ENCODE results near the gene FBXL14. TPM values are rescaled to one million over a fixed set of nuclear protein-coding genes. Genes with fewer than 3 reads are reported as not detected.

Gene FBXL14
- total RNA-seq, 2 experiments from 2014 or later: 11.4 to 11.9 TPM

DNA sequence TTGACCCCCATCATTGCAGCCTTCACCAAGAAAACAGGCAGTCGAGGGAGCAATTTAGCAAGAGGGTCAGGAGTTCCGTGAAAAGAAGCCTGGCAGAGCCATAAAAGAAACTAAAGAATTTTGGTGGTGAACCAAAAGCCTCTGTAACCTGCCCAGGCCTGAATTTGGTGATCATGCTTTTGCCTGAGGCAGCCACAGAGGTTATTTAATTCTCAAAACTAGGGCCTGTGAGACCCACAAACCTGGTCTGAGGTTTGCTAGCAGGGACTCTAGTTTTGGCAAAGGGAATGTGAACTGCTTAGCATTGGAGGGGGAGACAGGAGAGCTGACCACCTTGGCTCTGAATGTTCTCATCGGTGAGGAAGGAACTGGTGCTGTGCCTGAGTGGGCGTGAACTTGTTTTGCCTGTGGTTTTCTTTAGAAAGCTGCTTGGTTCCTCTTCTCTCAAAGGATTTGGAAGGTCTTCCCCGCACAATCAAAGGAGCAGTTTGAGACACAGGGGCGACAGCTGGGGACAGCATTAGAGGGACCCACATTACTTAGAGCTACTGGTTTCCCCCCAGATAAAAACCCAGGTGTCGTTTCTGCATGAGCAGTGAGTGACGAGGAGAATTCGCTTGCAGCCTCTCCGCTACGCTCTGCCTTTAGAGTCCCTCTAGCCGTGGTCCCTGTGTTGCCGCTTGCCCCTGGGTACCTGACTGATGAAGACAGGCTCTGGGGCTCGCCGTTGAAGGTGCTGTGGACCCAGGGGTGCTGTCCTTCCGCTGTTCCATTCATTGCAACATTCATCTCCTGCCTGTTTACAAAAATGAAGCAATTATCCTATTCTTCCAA lies 22.1 kb upstream of the FBXL14 start:
- intact Hi-C loops (cut with micrococcal nuclease): no loop called here
- H3K9me3 Mint-ChIP-seq: no peaks in the 10 kb centered on the region

DNA sequence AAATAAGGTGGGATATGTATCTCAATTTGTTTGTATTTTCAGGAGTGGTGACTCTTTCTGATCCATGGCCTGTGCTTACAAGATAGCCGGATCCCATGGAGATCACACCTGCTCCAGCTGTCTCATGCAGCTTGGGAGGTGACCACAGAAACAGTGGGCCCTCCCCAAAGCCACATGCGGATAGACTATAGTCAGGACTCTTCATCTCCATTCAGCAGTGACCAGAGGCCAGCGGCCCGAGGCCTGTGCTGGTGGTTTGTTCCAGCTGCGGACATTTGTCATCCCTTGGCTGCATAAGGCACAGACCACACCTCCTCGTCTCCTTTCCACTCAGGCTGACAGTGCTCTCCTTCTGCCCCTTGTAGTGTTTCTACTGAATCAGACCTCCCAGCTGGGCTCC lies 20.0 kb upstream of the FBXL14 start:
- Mint-ChIP-seq H3K4me1 (ENCODE audit: low read depth) (peaks cover 11% of the 10 kb centered on the region), H3K4me3 (no peak overlapping the region), H3K27me3 (ENCODE audit: low read depth) (no peaks in the 10 kb centered on the region), H3K9me3 (no peaks in the 10 kb centered on the region), H3K27ac (no peak overlapping the region), H3K36me3 (ENCODE audit: low read depth) (no peaks in the 10 kb centered on the region)
- no peak for DNase-seq
- CTCF ChIA-PET: no interaction called here
- intact Hi-C loops (cut with micrococcal nuclease): no loop called here

More for the DNA sequence above, 22.1 kb upstream of the FBXL14 start:
- H3K36me3 Mint-ChIP-seq (ENCODE audit: low read depth): no peaks in the 10 kb centered on the region
- no peaks in the 10 kb centered on the region for H3K27me3 Mint-ChIP-seq (ENCODE audit: low read depth)
- H3K27ac Mint-ChIP-seq: no peak overlapping the region
- no peak overlapping the region for H3K4me3 Mint-ChIP-seq
- no peak for DNase-seq
- peaks cover 19% of the 10 kb centered on the region for H3K4me1 Mint-ChIP-seq (ENCODE audit: low read depth)
- CTCF ChIA-PET: interaction anchor here (0.8 to 1.2 kb wide), 3 partner anchors 17 to 499 kb away, joined by 3 to 4 read pairs (median 4); no protein-coding TSS in a partner anchor

DNA sequence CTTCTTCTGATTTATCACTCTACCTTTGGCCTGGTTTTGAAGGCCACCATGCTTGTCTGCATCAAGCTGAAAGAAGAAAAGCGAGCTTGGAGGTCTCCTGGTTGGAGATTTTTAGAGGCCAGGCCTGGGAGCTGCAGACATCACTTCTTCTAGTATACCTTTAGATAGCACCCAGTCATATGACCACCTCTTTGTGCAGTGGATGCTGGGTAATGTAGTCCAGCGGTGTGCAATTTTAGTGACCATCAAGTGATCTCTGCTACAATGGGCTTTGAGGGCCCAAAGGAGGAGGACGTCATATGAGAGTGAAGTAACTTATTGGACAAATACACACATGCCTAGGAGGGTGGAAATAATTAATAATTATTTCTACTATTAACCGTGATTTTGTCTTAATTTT lies 19.5 kb upstream of the FBXL14 start:
- DNase-seq: no peak
- H3K4me3 Mint-ChIP-seq: no peak overlapping the region
- no peaks in the 10 kb centered on the region for H3K9me3 Mint-ChIP-seq
- H3K27me3 Mint-ChIP-seq (ENCODE audit: low read depth): no peaks in the 10 kb centered on the region
- no peak overlapping the region for H3K27ac Mint-ChIP-seq
- H3K36me3 Mint-ChIP-seq (ENCODE audit: low read depth): no peaks in the 10 kb centered on the region
- intact Hi-C loops (cut with micrococcal nuclease): no loop called here
- peaks cover 7% of the 10 kb centered on the region for H3K4me1 Mint-ChIP-seq (ENCODE audit: low read depth)
- CTCF ChIA-PET: interaction anchor here (1.1 kb wide), 1 partner anchor 326 kb away, joined by 3 read pairs; no protein-coding TSS in a partner anchor

DNA sequence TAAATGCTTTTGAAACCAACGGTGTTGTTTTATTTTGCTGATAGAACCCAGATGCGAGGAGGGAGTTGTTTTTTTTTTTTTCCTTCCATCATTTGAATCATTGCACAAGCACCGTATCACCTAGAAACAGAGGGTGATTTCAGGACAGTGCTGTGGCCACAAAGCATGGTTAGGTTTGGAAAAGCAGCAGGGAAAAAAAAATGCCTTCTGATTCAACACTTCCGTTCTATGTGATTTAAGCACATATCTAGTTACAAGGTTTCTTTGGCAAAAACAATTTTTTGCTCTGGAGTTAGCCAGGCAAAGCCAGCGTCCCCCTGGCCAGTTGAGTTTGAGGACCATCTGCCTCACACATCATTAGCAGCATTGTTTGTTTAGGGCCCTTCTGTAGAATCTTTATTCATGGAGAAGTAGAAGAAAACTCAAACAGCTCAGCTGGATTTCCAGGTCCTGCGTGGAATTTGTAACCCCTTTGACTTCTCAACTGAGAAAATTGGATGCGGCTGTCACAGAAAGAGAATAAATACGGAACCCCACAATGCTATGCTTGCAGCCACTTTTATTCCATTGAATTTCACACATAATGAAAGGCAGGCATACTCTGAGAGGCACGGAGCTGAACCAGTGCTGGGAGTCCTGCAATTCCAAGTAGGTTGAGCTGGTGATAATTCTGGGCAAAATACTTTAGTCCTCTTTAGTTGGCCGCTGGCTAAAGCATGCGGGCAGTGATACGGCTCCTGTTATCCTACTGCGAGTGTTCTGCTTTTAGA lies 17.6 kb upstream of the FBXL14 start:
- Mint-ChIP-seq H3K9me3 (no peaks in the 10 kb centered on the region), H3K4me3 (no peak overlapping the region), H3K27me3 (ENCODE audit: low read depth) (no peaks in the 10 kb centered on the region), H3K27ac (no peak overlapping the region), H3K36me3 (ENCODE audit: low read depth) (no peaks in the 10 kb centered on the region), H3K4me1 (ENCODE audit: low read depth) (peaks cover 7% of the 10 kb centered on the region)
- intact Hi-C loops (cut with micrococcal nuclease): no loop called here
- DNase-seq: no peak
- CTCF ChIA-PET: interaction anchor here (1.0 to 2.5 kb wide), 3 partner anchors 9 to 179 kb away, joined by 4 to 6 read pairs (median 5); no protein-coding TSS in a partner anchor

DNA sequence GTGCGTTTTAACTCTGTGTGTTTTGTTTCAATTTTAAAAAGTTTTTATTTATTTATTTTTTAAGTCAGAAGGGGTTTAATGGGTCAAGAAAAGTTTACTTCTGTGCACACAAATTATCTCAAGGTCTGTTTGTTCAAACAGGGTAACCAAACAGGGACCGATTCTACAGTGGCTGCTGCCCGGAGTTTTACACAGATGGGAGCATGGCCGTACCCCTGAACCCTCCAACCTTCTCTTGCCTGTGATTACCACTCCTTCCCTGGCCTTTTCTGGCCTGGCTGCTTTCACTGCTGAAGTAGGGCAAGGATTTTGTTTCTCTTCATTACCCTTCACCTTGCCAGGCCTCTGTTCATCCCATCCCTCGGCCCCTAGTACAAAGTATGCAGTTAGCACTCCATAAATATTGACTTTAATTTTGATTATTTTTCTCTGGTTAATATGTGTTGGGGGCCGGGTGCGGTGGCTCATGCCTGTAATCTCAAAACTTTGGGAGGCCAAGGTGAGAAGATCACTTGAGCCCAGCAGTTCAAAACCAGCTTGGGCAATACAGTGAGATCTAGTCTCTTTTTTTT lies 15.8 kb upstream of the FBXL14 start:
- Mint-ChIP-seq H3K4me3 (no peak overlapping the region), H3K27me3 (ENCODE audit: low read depth) (no peaks in the 10 kb centered on the region), H3K36me3 (ENCODE audit: low read depth) (no peaks in the 10 kb centered on the region), H3K4me1 (ENCODE audit: low read depth) (peaks cover 12% of the 10 kb centered on the region), H3K9me3 (no peaks in the 10 kb centered on the region), H3K27ac (no peak overlapping the region)
- DNase-seq: no peak
- CTCF ChIA-PET: interaction anchor here (2.5 kb wide), 1 partner anchor 24 kb away, joined by 6 read pairs; no protein-coding TSS in a partner anchor
- intact Hi-C loops (cut with micrococcal nuclease): no loop called here

DNA sequence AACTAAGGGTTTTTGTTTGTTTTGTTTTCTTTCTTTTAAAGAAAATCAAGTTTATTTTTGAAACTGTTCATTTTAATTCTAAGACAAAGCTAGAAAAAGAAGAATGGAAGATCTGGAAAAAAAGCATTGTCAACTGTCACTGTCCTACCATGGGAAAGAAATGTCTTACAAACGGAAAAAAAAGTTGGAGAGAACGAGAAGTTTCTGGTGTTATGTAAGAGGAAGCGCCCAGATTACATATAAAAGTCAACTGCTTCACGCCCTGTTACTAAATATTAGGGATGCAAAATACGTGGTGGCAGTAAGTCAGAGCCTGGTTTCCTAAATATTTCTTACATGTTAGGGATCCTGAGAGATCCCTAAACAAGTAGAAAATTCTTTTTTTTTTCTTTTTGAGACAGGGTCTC lies 14.3 kb upstream of the FBXL14 start:
- CTCF ChIA-PET: no interaction called here
- Mint-ChIP-seq H3K27me3 (ENCODE audit: low read depth) (no peaks in the 10 kb centered on the region), H3K4me3 (no peak overlapping the region), H3K4me1 (ENCODE audit: low read depth) (peaks cover 19% of the 10 kb centered on the region), H3K36me3 (ENCODE audit: low read depth) (no peaks in the 10 kb centered on the region), H3K9me3 (no peaks in the 10 kb centered on the region), H3K27ac (no peak overlapping the region)
- DNase-seq: no peak
- intact Hi-C loops (cut with micrococcal nuclease): loop anchor here (10.0 kb wide), 2 partner anchors 284 to 404 kb away; no protein-coding TSS in a partner anchor

DNA sequence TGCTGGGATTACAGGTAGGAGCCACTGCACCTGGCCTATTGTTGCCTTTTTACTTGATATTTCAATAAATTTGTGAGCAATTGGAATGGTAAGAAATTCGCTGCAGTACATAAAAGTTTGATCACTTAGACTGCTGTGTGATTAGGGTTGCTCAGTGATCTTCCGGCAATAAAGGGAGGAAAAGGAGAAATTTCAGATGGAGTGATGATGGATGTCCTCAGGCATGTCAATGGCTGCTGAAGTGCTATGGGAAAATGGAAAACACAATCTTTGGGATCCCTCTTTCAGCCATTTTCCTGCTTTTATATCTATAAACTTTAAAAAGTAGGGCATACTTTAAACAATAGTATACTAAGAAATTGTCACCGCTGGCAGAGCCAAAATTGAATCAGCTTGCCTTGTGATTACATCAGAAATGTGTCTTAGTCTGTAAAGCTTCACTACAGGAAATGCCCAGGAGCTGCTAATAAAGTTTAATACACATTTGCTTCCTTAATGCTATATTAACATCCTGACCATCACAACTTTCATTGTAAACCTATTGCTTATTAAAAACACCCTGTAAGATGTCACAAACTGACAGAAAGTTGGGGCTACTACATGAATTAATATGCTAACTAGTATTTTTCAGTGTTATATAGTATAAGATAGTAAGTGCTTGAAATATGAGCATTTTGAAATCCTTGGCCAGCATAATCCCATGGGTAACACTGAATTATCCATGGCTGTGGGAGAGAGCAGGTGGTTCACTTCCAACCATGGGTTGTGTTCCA lies 13.7 kb upstream of the FBXL14 start:
- DNase-seq: no peak
- H3K27ac Mint-ChIP-seq: no peak overlapping the region
- H3K4me1 Mint-ChIP-seq (ENCODE audit: low read depth): peaks cover 20% of the 10 kb centered on the region
- no peaks in the 10 kb centered on the region for H3K36me3 Mint-ChIP-seq (ENCODE audit: low read depth)
- CTCF ChIA-PET: interaction anchor here (1.2 kb wide), 1 partner anchor 25 kb away, joined by 4 read pairs; no protein-coding TSS in a partner anchor
- H3K4me3 Mint-ChIP-seq: no peak overlapping the region
- H3K27me3 Mint-ChIP-seq (ENCODE audit: low read depth): no peaks in the 10 kb centered on the region
- no peaks in the 10 kb centered on the region for H3K9me3 Mint-ChIP-seq
- intact Hi-C loops (cut with micrococcal nuclease): loop anchor here (2.0 to 10.0 kb wide), 3 partner anchors 75 to 403 kb away; no protein-coding TSS in a partner anchor

DNA sequence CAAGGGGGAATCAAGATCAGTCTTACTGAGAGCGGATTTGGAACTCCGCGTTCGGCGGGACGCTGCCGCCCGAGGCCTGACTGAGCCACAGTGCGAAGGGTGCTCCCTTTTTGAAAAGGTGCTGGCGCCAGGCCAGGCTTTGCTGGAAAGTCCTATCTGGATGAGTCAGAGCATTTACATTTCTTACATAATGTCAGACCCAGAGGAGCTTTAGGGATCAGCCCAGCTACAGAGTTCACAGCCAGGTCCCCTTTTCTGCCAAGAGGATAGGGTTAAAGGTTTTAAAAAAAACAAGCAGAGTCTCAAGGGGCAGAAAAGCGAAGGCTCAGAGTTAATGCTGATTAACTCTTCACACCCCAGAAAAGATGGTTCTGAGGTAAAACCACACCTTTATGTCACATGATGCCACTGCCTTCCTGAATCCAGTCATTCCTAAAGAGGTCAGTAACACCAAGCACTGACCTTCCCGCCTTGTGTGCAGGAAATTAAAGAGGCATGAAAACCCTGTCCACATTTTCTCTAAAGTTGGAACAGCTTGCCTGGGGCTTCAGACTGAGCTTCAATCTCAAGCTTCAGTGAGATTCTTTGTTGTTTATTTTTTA lies 11.7 kb upstream of the FBXL14 start:
- H3K9me3 Mint-ChIP-seq: no peaks in the 10 kb centered on the region
- no peaks in the 10 kb centered on the region for H3K36me3 Mint-ChIP-seq (ENCODE audit: low read depth)
- CTCF ChIA-PET: interaction anchor here (0.5 to 1.9 kb wide), 10 partner anchors 14 to 701 kb away, joined by 3 to 16 read pairs (median 3); partner anchors contain the start of gene RAD52
- DNase-seq: peak; percentile 94
- H3K4me1 Mint-ChIP-seq (ENCODE audit: low read depth): peaks cover 36% of the 10 kb centered on the region
- H3K4me3 Mint-ChIP-seq: peak overlapping the region; percentile 76
- peak overlapping the region; percentile 81 for H3K27ac Mint-ChIP-seq
- no peaks in the 10 kb centered on the region for H3K27me3 Mint-ChIP-seq (ENCODE audit: low read depth)
- intact Hi-C loops (cut with micrococcal nuclease): loop anchor here (2.0 to 10.0 kb wide), 3 partner anchors 73 to 401 kb away; no protein-coding TSS in a partner anchor

DNA sequence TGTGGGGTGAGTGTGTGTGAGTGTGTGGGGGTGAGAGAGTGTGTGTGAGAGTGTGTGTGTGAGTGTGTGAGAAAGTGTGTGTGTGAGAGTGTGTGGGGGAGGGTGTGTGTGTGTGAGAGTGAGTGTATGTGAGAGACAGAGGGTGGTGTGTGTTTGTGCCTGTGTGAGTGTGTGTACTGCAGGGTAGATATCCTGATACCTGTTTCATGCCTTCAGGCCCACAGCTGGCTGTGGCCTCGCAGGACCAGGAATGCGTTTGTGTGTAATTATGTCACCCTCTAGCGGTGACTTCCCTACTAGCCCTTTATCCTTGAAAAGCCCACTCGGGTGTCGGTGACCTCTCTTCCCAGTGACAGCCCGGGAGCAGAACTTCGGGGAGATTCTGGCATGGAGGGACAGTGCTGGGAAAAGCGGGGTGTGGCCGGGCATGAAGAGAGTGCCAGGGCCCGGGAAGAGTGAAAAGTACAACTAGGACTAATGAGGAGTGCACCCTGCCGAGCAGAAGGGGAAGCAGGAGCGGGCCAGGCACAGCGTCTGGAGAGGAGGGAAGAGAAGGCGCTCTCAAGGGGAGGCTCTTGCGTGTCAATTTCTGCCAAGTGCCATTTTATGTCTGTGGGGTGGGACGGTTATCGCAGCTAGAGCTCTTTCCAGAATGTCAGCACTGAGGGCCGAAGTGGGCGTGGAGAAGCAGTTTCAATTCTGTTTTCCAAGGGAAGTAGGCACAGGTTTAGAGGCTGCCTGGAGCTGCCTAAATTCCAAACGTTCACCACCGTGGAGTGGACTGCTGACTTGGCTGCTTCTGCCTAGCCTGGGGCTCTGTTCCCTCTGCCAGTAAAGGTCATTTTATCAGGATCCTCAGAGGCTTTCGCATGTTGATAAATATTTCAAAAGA lies 11.0 kb upstream of the FBXL14 start:
- intact Hi-C loops (cut with micrococcal nuclease): loop anchor here (1.0 to 10.0 kb wide), 5 partner anchors 13 to 487 kb away; no protein-coding TSS in a partner anchor
- no peaks in the 10 kb centered on the region for H3K9me3 Mint-ChIP-seq
- peaks cover 39% of the 10 kb centered on the region for H3K4me1 Mint-ChIP-seq (ENCODE audit: low read depth)

DNA sequence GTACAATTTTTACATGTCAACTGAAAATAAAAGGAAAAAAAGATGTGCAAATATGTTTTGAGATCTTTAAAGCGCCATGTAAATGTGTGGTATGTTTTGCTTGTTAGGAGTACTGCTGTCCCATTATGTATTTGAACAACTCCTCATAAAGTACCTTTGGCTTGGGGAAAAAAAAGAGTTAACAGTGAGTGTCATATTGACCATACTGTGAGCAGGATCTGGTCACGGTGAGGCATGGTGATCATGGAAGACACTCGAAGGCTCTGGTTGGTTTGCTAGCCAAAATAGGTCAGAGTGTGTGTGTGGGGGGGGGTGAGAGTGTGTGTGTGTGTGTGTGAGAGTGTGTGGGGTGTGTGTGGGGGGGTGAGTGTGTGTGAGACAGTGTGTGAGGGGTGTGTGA lies 10.1 kb upstream of the FBXL14 start:
- Mint-ChIP-seq H3K4me3 (no peak overlapping the region), H3K27me3 (ENCODE audit: low read depth) (no peaks in the 10 kb centered on the region)

More for the DNA sequence above, 11.0 kb upstream of the FBXL14 start:
- peak; percentile 76 for DNase-seq
- H3K36me3 Mint-ChIP-seq (ENCODE audit: low read depth): no peaks in the 10 kb centered on the region
- H3K27me3 Mint-ChIP-seq (ENCODE audit: low read depth): no peaks in the 10 kb centered on the region
- peak overlapping the region; percentile 81 for H3K27ac Mint-ChIP-seq
- peak overlapping the region; percentile 76 for H3K4me3 Mint-ChIP-seq
- CTCF ChIA-PET: interaction anchor here (0.6 to 1.9 kb wide), 10 partner anchors 13 to 656 kb away, joined by 3 to 16 read pairs (median 4); partner anchors contain the start of gene RAD52

More for the DNA sequence above, 10.1 kb upstream of the FBXL14 start:
- CTCF ChIA-PET: interaction anchor here (0.7 to 4.6 kb wide), 3 partner anchors 21 to 487 kb away, joined by 4 to 27 read pairs (median 16); no protein-coding TSS in a partner anchor
- H3K4me1 Mint-ChIP-seq (ENCODE audit: low read depth): peaks cover 39% of the 10 kb centered on the region
- no peaks in the 10 kb centered on the region for H3K36me3 Mint-ChIP-seq (ENCODE audit: low read depth)
- DNase-seq: no peak
- intact Hi-C loops (cut with micrococcal nuclease): loop anchor here (10.0 kb wide), 2 partner anchors 280 to 400 kb away; no protein-coding TSS in a partner anchor
- H3K27ac Mint-ChIP-seq: no peak overlapping the region
- H3K9me3 Mint-ChIP-seq: no peaks in the 10 kb centered on the region

Measured in activated naive CD4-positive, alpha-beta T cell treated with anti-CD3 and anti-CD28 coated beads for 36 hours (primary cell).